Neural progenitor cell (in vitro differentiated cells): ENCODE measurements around the gene MS4A6A. TPM values are rescaled to one million over a fixed set of nuclear protein-coding genes. Genes with fewer than 3 reads are reported as not detected.
A peak's percentile ranks its signal among the peaks of the same experiment; 100 is the strongest.

Source experiments
- DNase-seq: peaks from one replicate; pipeline ENCODE4 v3.0.0-alpha.2; 2016; ENCODE audit warnings: low spot score
- H2AFZ ChIP-seq: fragments of 200-600 bp; sonication (generic); replicated peaks from 2 replicates; pipeline ENCODE4 v1.6.1; 2016; ENCODE audit warnings: antibody characterized with exemption
- H3F3A ChIP-seq: fragments of 200-600 bp; sonication (generic); 2 replicates; pipeline ENCODE4 v1.6.1; 2016; ENCODE audit warnings: antibody characterized with exemption, low read depth
- H3K27ac ChIP-seq: fragments of 200-600 bp; sonication (generic); 2 replicates; pipeline ENCODE4 v1.5.1; 2016; ENCODE audit warnings: mild to moderate bottlenecking
- H3K27me3 ChIP-seq: fragments of 200-600 bp; sonication (generic); 2 replicates; pipeline ENCODE4 v1.6.1; 2016; ENCODE audit warnings: mild to moderate bottlenecking, moderate library complexity
- H3K36me3 ChIP-seq: fragments of 200-600 bp; sonication (generic); 2 replicates; pipeline ENCODE4 v1.5.1; 2016
- H3K4me1 ChIP-seq: fragments of 200-600 bp; sonication (generic); 2 replicates; pipeline ENCODE4 v1.6.1; 2016; ENCODE audit warnings: mixed run types
- H3K4me2 ChIP-seq: fragments of 200-600 bp; sonication (generic); 2 replicates; pipeline ENCODE4 v1.6.1; 2016
- H3K4me3 ChIP-seq: fragments of 200-600 bp; sonication (generic); 2 replicates; pipeline ENCODE4 v1.5.1; 2016
- H3K79me2 ChIP-seq: fragments of 200-600 bp; sonication (generic); 2 replicates; pipeline ENCODE4 v1.6.1; 2016; ENCODE audit warnings: low read depth
- H3K9ac ChIP-seq: fragments of 200-600 bp; sonication (generic); 2 replicates; pipeline ENCODE4 v1.6.1; 2016
- H3K9me3 ChIP-seq: fragments of 200-600 bp; sonication (generic); 2 replicates; pipeline ENCODE4 v1.5.1; 2016; ENCODE audit warnings: low read depth
- H4K20me1 ChIP-seq: fragments of 200-600 bp; sonication (generic); 2 replicates; pipeline ENCODE4 v1.6.1; 2016; ENCODE audit warnings: low read depth
- H3K27ac Mint-ChIP-seq: 3 replicates; pipeline ENCODE4 v1.8.0; 2021; ENCODE audit warnings: mixed read lengths
- H3K27me3 Mint-ChIP-seq: 2 replicates; pipeline ENCODE4 v1.8.0; 2022; ENCODE audit warnings: low read depth, mild to moderate bottlenecking, inconsistent platforms, moderate library complexity, mixed read lengths; ENCODE audit not compliant: insufficient read depth
- H3K36me3 Mint-ChIP-seq: 3 replicates; pipeline ENCODE4 v1.8.0; 2021; ENCODE audit warnings: mixed read lengths
- H3K4me1 Mint-ChIP-seq: 3 replicates; pipeline ENCODE4 v1.8.0; 2021; ENCODE audit warnings: mixed read lengths
- H3K4me3 Mint-ChIP-seq: 3 replicates; pipeline ENCODE4 v1.8.0; 2021; ENCODE audit warnings: mild to moderate bottlenecking, moderate library complexity, mixed read lengths
- H3K9me3 Mint-ChIP-seq: 3 replicates; pipeline ENCODE4 v1.8.0; 2020; ENCODE audit warnings: mixed read lengths
- CTCF ChIP-seq: fragments of 200-600 bp; sonication (generic); IDR thresholded peaks from 2 replicates; pipeline ENCODE4 v1.5.1; 2017; ENCODE audit warnings: antibody characterized with exemption, mild to moderate bottlenecking
- EZH2 ChIP-seq: fragments of 200-600 bp; sonication (generic); IDR thresholded peaks from 2 replicates; pipeline ENCODE4 v1.6.1; 2017; ENCODE audit warnings: antibody characterized with exemption, mild to moderate bottlenecking, moderate library complexity
- EZH2phosphoT487 ChIP-seq: fragments of 200-600 bp; sonication (generic); IDR thresholded peaks from 2 replicates; pipeline ENCODE4 v1.6.1; 2017; ENCODE audit warnings: antibody characterized with exemption
- total RNA-seq: library from RNA; depleted of rRNA; stranded (reverse); fragments of >200 nt; gene quantifications from 2 replicates; pipeline ENCODE4 v1.2.3, GENCODE V29; 2015; ENCODE audit warnings: low replicate concordance

MS4A6A gene
- total RNA-seq, 1 donor from 2014 or later: not detected

- Histone ChIP-seq H3K79me2 (no peaks in the 10 kb centered on the region), H4K20me1 (no peaks in the 10 kb centered on the region), H3K4me2 (no peak overlapping the region), H3K36me3 (no peaks in the 10 kb centered on the region), H3K4me1 (no peaks in the 10 kb centered on the region), H2AFZ (no peak overlapping the region), H3K4me3 (no peak overlapping the region), H3K9ac (no peak overlapping the region), H3K27ac (no peak overlapping the region), H3F3A (no peaks in the 10 kb centered on the region), H3K27me3 (no peaks in the 10 kb centered on the region), H3K9me3 (no peaks in the 10 kb centered on the region)
- no peak for DNase-seq
- H3K4me1 Mint-ChIP-seq: no peaks in the 10 kb centered on the region
- H3K9me3 Mint-ChIP-seq: no peaks in the 10 kb centered on the region
- H3K4me3 Mint-ChIP-seq: no peak overlapping the region
- no peaks in the 10 kb centered on the region for H3K27me3 Mint-ChIP-seq
- no peaks in the 10 kb centered on the region for H3K36me3 Mint-ChIP-seq
- H3K27ac Mint-ChIP-seq: no peak overlapping the region
- no peak for TF ChIP-seq CTCF
- no peak for TF ChIP-seq EZH2
- no peak for TF ChIP-seq EZH2phosphoT487
These were observed 39.1 kb downstream of the MS4A6A start for GRCh38 chr11:60143768-60144167.

- Histone ChIP-seq H3K4me1 (no peaks in the 10 kb centered on the region), H3K27ac (no peak overlapping the region), H3K27me3 (no peaks in the 10 kb centered on the region), H3F3A (no peaks in the 10 kb centered on the region), H3K4me3 (no peak overlapping the region), H3K4me2 (no peak overlapping the region), H3K36me3 (no peaks in the 10 kb centered on the region), H3K79me2 (no peaks in the 10 kb centered on the region), H4K20me1 (no peaks in the 10 kb centered on the region), H2AFZ (no peak overlapping the region), H3K9me3 (no peaks in the 10 kb centered on the region), H3K9ac (no peak overlapping the region)
- DNase-seq: no peak
- TF ChIP-seq EZH2phosphoT487: no peak
- TF ChIP-seq CTCF: no peak
- TF ChIP-seq EZH2: no peak
- H3K4me1 Mint-ChIP-seq: no peaks in the 10 kb centered on the region
- peaks cover 7% of the 10 kb centered on the region for H3K9me3 Mint-ChIP-seq
- no peaks in the 10 kb centered on the region for H3K36me3 Mint-ChIP-seq
- no peak overlapping the region for H3K27ac Mint-ChIP-seq
- no peak overlapping the region for H3K4me3 Mint-ChIP-seq
- H3K27me3 Mint-ChIP-seq: peaks cover 7% of the 10 kb centered on the region
These were observed 49.0 kb downstream of the MS4A6A start for GRCh38 chr11:60133917-60134316.

- H3K36me3 Mint-ChIP-seq: no peaks in the 10 kb centered on the region
- Histone ChIP-seq H3K4me1 (peaks cover 5% of the 10 kb centered on the region), H3K9me3 (no peaks in the 10 kb centered on the region), H3K27me3 (no peaks in the 10 kb centered on the region), H3K36me3 (no peaks in the 10 kb centered on the region), H3K4me3 (no peak overlapping the region), H3K27ac (no peak overlapping the region), H3K4me2 (no peak overlapping the region), H2AFZ (no peak overlapping the region), H3K79me2 (no peaks in the 10 kb centered on the region), H3F3A (no peaks in the 10 kb centered on the region), H4K20me1 (no peaks in the 10 kb centered on the region), H3K9ac (no peak overlapping the region)
- H3K9me3 Mint-ChIP-seq: peaks cover 9% of the 10 kb centered on the region
- TF ChIP-seq CTCF (no peak), EZH2phosphoT487 (no peak), EZH2 (no peak)
- no peak overlapping the region for H3K27ac Mint-ChIP-seq
- no peak overlapping the region for H3K4me3 Mint-ChIP-seq
- H3K27me3 Mint-ChIP-seq: peaks cover 9% of the 10 kb centered on the region
- H3K4me1 Mint-ChIP-seq: no peaks in the 10 kb centered on the region
- DNase-seq: no peak
These were observed 51.0 kb downstream of the MS4A6A start for GRCh38 chr11:60131912-60132311.

- peak; percentile 69 for DNase-seq
- H4K20me1 ChIP-seq: no peaks in the 10 kb centered on the region
- no peaks in the 10 kb centered on the region for H3K27me3 ChIP-seq
- H3K27ac Mint-ChIP-seq: no peak overlapping the region
- H2AFZ ChIP-seq: no peak overlapping the region
- no peaks in the 10 kb centered on the region for H3K36me3 Mint-ChIP-seq
- peaks cover 5% of the 10 kb centered on the region for H3K4me1 ChIP-seq
- no peaks in the 10 kb centered on the region for H3K4me1 Mint-ChIP-seq
- H3K27me3 Mint-ChIP-seq: peaks cover 6% of the 10 kb centered on the region
- H3K4me3 Mint-ChIP-seq: no peak overlapping the region
- no peaks in the 10 kb centered on the region for H3K9me3 ChIP-seq
- no peak overlapping the region for H3K4me3 ChIP-seq
- H3K9me3 Mint-ChIP-seq: peaks cover 9% of the 10 kb centered on the region
- H3K79me2 ChIP-seq: no peaks in the 10 kb centered on the region
- no peaks in the 10 kb centered on the region for H3F3A ChIP-seq
- H3K27ac ChIP-seq: no peak overlapping the region
- no peak overlapping the region for H3K4me2 ChIP-seq
- TF ChIP-seq EZH2phosphoT487: no peak
- peak; percentile 57 for TF ChIP-seq CTCF
- no peaks in the 10 kb centered on the region for H3K36me3 ChIP-seq
- no peak overlapping the region for H3K9ac ChIP-seq
These were observed 52.4 kb downstream of the MS4A6A start for GRCh38 chr11:60130496-60130895.
